Nephron progenitor cell (in vitro differentiated cells): ENCODE results near the gene TMA7.

Source experiments
- DNase-seq: peaks from one replicate; pipeline ENCODE4 v3.0.0; 2021
- H3K27ac Mint-ChIP-seq: 2 replicates; pipeline ENCODE4 v1.8.0; 2021; ENCODE audit warnings: mild to moderate bottlenecking, moderate library complexity, mixed read lengths
- H3K27me3 Mint-ChIP-seq: 2 replicates; pipeline ENCODE4 v1.8.0; 2021; ENCODE audit warnings: mild to moderate bottlenecking, low read depth, mixed read lengths; ENCODE audit not compliant: poor library complexity
- H3K36me3 Mint-ChIP-seq: 2 replicates; pipeline ENCODE4 v1.8.0; 2021; ENCODE audit warnings: low read depth, mixed read lengths
- H3K4me1 Mint-ChIP-seq: 2 replicates; pipeline ENCODE4 v1.8.0; 2021; ENCODE audit warnings: mixed read lengths
- H3K4me3 Mint-ChIP-seq: 2 replicates; pipeline ENCODE4 v1.8.0; 2021; ENCODE audit warnings: mild to moderate bottlenecking, moderate library complexity, mixed read lengths
- H3K9me3 Mint-ChIP-seq: 2 replicates; pipeline ENCODE4 v1.8.0; 2021; ENCODE audit warnings: mild to moderate bottlenecking, moderate library complexity, mixed read lengths
- CTCF ChIP-seq: fragments of 200-600 bp; sonication (generic); IDR thresholded peaks from 2 replicates; pipeline ENCODE4 v1.5.0; 2021; ENCODE audit warnings: antibody characterized with exemption

Gene TMA7

GRCh38 chr3:48445277-48445882, 5.3 kb downstream of the TMA7 start:
- H3K9me3 Mint-ChIP-seq: no peaks in the 10 kb centered on the region
- H3K4me3 Mint-ChIP-seq: peak overlapping the region; percentile 92
- no peak for DNase-seq
- peaks cover 17% of the 10 kb centered on the region for H3K36me3 Mint-ChIP-seq
- no peaks in the 10 kb centered on the region for H3K27me3 Mint-ChIP-seq
- peak overlapping the region; percentile 71 for H3K27ac Mint-ChIP-seq
- TF ChIP-seq CTCF: no peak
- peaks cover 52% of the 10 kb centered on the region for H3K4me1 Mint-ChIP-seq

GRCh38 chr3:48446043-48446424, 6.0 kb downstream of the TMA7 start:
- no peak for DNase-seq
- peaks cover 46% of the 10 kb centered on the region for H3K4me1 Mint-ChIP-seq
- TF ChIP-seq CTCF: no peak
- no peaks in the 10 kb centered on the region for H3K9me3 Mint-ChIP-seq
- no peaks in the 10 kb centered on the region for H3K27me3 Mint-ChIP-seq
- H3K4me3 Mint-ChIP-seq: peak overlapping the region; percentile 92
- H3K36me3 Mint-ChIP-seq: peaks cover 17% of the 10 kb centered on the region
- H3K27ac Mint-ChIP-seq: peak overlapping the region; percentile 71

GRCh38 chr3:48446425-48447193, 6.6 kb downstream of the TMA7 start, which contains the start of gene ATRIP:
TSS of gene ATRIP (plus strand) at chr3:48446737. CDS start at chr3:48446846, 109 bp downstream.
- Mint-ChIP-seq H3K4me1 (peaks cover 40% of the 10 kb centered on the region), H3K27ac (peak within 1 kb of the TSS; percentile 91), H3K36me3 (peaks cover 18% of the 10 kb centered on the region), H3K27me3 (no peaks in the 10 kb centered on the region), H3K4me3 (peak within 1 kb of the TSS; percentile 92), H3K9me3 (no peaks in the 10 kb centered on the region)
- peak; percentile 94 for DNase-seq
- no peak for TF ChIP-seq CTCF

- DNase-seq: no peak
- Mint-ChIP-seq H3K36me3 (peaks cover 25% of the 10 kb centered on the region), H3K27me3 (no peaks in the 10 kb centered on the region), H3K4me1 (peaks cover 23% of the 10 kb centered on the region), H3K27ac (no peak overlapping the region), H3K9me3 (no peaks in the 10 kb centered on the region), H3K4me3 (no peak overlapping the region)
- no peak for TF ChIP-seq CTCF
These were observed 11.2 kb downstream of the TMA7 start for GRCh38 chr3:48451270-48451669.

- no peak for DNase-seq
- H3K27ac Mint-ChIP-seq: no peak overlapping the region
- H3K27me3 Mint-ChIP-seq: peaks cover 5% of the 10 kb centered on the region
These were observed 16.4 kb downstream of the TMA7 start for GRCh38 chr3:48456456-48456855.

More at GRCh38 chr3:48456456-48456855, 16.4 kb downstream of the TMA7 start:
- Mint-ChIP-seq H3K4me1 (no peaks in the 10 kb centered on the region), H3K4me3 (no peak overlapping the region), H3K9me3 (no peaks in the 10 kb centered on the region), H3K36me3 (peaks cover 29% of the 10 kb centered on the region)
- TF ChIP-seq CTCF: no peak
